DND-41 (cell line): ENCODE measurements around the gene BRSK2.
A peak's percentile ranks its signal among the peaks of the same experiment; 100 is the strongest.

ENCODE experiments used
- ATAC-seq: fragments of 200-7000 bp; cut with Tn5 transposase; 3 replicates; pipeline ENCODE4 v1.9.1; 2021; ENCODE audit warnings: low read depth; ENCODE audit not compliant: insufficient read depth
- DNase-seq: peaks from one replicate; pipeline ENCODE4 v3.0.0-alpha.2; 2020
- H2AFZ ChIP-seq: 2 replicates; pipeline ENCODE4 v1.6.0; 2012; ENCODE audit warnings: low read depth, low read length
- H3K27ac ChIP-seq: 2 replicates; pipeline ENCODE4 v1.5.1; 2012; ENCODE audit warnings: low read length, inconsistent platforms
- H3K27me3 ChIP-seq: fragments of 200-600 bp; sonication (generic); 2 replicates; pipeline ENCODE4 v1.6.0; 2012; ENCODE audit warnings: low read length, mild to moderate bottlenecking, inconsistent platforms; ENCODE audit not compliant: insufficient read depth, poor library complexity
- H3K36me3 ChIP-seq: 2 replicates; pipeline ENCODE4 v1.5.1; 2012; ENCODE audit warnings: low read length, inconsistent platforms; ENCODE audit not compliant: insufficient read depth
- H3K4me1 ChIP-seq: 2 replicates; pipeline ENCODE4 v1.5.1; 2012; ENCODE audit warnings: mild to moderate bottlenecking, low read length; ENCODE audit not compliant: insufficient read depth
- H3K4me2 ChIP-seq: 2 replicates; pipeline ENCODE4 v1.6.0; 2012; ENCODE audit warnings: mild to moderate bottlenecking, moderate library complexity, low read length, inconsistent platforms; ENCODE audit not compliant: insufficient read depth
- H3K4me3 ChIP-seq, 2 experiments: fragments of 200-600 bp in 1 of 2; shearing (Covaris generic) in 1 of 2; 2 replicates each; pipeline ENCODE4 v1.5.1; 2012 to 2016; ENCODE audit warnings: inconsistent platforms in 2 of 2, low read length in 2 of 2, mild to moderate bottlenecking in 2 of 2, low read depth in 1 of 2, moderate library complexity in 1 of 2
- H3K79me2 ChIP-seq: 2 replicates; pipeline ENCODE4 v1.6.0; 2012; ENCODE audit warnings: low read length, inconsistent platforms; ENCODE audit not compliant: insufficient read depth
- H3K9ac ChIP-seq: 2 replicates; pipeline ENCODE4 v1.6.0; 2012; ENCODE audit warnings: low read depth, mild to moderate bottlenecking, inconsistent platforms, low read length, moderate library complexity
- H3K9me3 ChIP-seq: 2 replicates; pipeline ENCODE4 v1.5.1; 2012; ENCODE audit warnings: low read length, moderate library complexity, mild to moderate bottlenecking, inconsistent platforms; ENCODE audit not compliant: insufficient read depth, severe bottlenecking
- H4K20me1 ChIP-seq: 2 replicates; pipeline ENCODE4 v1.6.0; 2012; ENCODE audit warnings: low read length; ENCODE audit not compliant: insufficient read depth
- EZH2 ChIP-seq: IDR thresholded peaks from 3 replicates; pipeline ENCODE4 v1.6.1; 2012; ENCODE audit warnings: borderline replicate concordance, low read depth, mild to moderate bottlenecking, moderate library complexity, low read length, inconsistent platforms; ENCODE audit not compliant: severe bottlenecking
- TF ChIP-seq, protein P1 (sequence below): IDR thresholded peaks from 2 replicates; pipeline ENCODE4 v1.5.1; 2012; ENCODE audit warnings: borderline replicate concordance, low read length, moderate library complexity, mild to moderate bottlenecking; ENCODE audit not compliant: poor library complexity, severe bottlenecking; ENCODE audit errors: extremely low read depth

BRSK2 gene

GRCh38 chr11:1457326-1457680 is 67.6 kb downstream of the BRSK2 start:
- no peak overlapping the region for H3K27ac ChIP-seq
- H3K9me3 ChIP-seq = no peaks in the 10 kb centered on the region
- H3K4me2 ChIP-seq = no peak overlapping the region
- H3K4me3 ChIP-seq = no peak overlapping the region
- no peaks in the 10 kb centered on the region for H3K79me2 ChIP-seq
- H4K20me1 ChIP-seq = peaks cover 24% of the 10 kb centered on the region
- no peaks in the 10 kb centered on the region for H3K36me3 ChIP-seq
- TF ChIP-seq, protein P1, sequence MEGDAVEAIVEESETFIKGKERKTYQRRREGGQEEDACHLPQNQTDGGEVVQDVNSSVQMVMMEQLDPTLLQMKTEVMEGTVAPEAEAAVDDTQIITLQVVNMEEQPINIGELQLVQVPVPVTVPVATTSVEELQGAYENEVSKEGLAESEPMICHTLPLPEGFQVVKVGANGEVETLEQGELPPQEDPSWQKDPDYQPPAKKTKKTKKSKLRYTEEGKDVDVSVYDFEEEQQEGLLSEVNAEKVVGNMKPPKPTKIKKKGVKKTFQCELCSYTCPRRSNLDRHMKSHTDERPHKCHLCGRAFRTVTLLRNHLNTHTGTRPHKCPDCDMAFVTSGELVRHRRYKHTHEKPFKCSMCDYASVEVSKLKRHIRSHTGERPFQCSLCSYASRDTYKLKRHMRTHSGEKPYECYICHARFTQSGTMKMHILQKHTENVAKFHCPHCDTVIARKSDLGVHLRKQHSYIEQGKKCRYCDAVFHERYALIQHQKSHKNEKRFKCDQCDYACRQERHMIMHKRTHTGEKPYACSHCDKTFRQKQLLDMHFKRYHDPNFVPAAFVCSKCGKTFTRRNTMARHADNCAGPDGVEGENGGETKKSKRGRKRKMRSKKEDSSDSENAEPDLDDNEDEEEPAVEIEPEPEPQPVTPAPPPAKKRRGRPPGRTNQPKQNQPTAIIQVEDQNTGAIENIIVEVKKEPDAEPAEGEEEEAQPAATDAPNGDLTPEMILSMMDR = no peak
- TF ChIP-seq EZH2 = no peak
- H3K4me1 ChIP-seq = no peaks in the 10 kb centered on the region
- no peak overlapping the region for H3K9ac ChIP-seq
- DNase-seq (no peak), ATAC-seq (no peak)
- no peaks in the 10 kb centered on the region for H3K27me3 ChIP-seq
- H2AFZ ChIP-seq = no peak overlapping the region

- Histone ChIP-seq H3K27ac (no peak overlapping the region), H3K4me2 (no peak overlapping the region), H3K4me3 (no peak overlapping the region), H3K4me1 (no peaks in the 10 kb centered on the region), H4K20me1 (peaks cover 22% of the 10 kb centered on the region), H3K79me2 (no peaks in the 10 kb centered on the region), H3K9me3 (no peaks in the 10 kb centered on the region), H2AFZ (no peak overlapping the region), H3K36me3 (no peaks in the 10 kb centered on the region), H3K9ac (no peak overlapping the region), H3K27me3 (no peaks in the 10 kb centered on the region)
- no peak for DNase-seq
- TF ChIP-seq, protein P1 = no peak
- no peak for TF ChIP-seq EZH2
- no peak for ATAC-seq
Observed at GRCh38 chr11:1457856-1458255, 68.1 kb downstream of the BRSK2 start.

GRCh38 chr11:1458340-1459218 is 68.8 kb downstream of the BRSK2 start:
- Histone ChIP-seq H3K4me2 (no peak overlapping the region), H4K20me1 (peaks cover 22% of the 10 kb centered on the region), H3K27ac (no peak overlapping the region), H3K4me1 (no peaks in the 10 kb centered on the region), H3K27me3 (no peaks in the 10 kb centered on the region), H3K9ac (no peak overlapping the region), H2AFZ (no peak overlapping the region), H3K9me3 (no peaks in the 10 kb centered on the region), H3K4me3 (no peak overlapping the region), H3K79me2 (no peaks in the 10 kb centered on the region), H3K36me3 (no peaks in the 10 kb centered on the region)
- no peak for ATAC-seq
- TF ChIP-seq, protein P1 = peak; percentile 20
- no peak for TF ChIP-seq EZH2
- no peak for DNase-seq
